ENCODE data around the gene HEATR1. TPM values are rescaled to one million over a fixed set of nuclear protein-coding genes. Genes with fewer than 3 reads are reported as not detected.
"Not testable (repeated sequence)": the region's sequence is repeated elsewhere in the genome, so short reads cannot be mapped to it uniquely, and the experiment has no call there.

Gene HEATR1
- polyA plus RNA-seq, 1 of the 3 experiments (the other 2 are of a cell fraction) = 10.6 TPM

DNA sequence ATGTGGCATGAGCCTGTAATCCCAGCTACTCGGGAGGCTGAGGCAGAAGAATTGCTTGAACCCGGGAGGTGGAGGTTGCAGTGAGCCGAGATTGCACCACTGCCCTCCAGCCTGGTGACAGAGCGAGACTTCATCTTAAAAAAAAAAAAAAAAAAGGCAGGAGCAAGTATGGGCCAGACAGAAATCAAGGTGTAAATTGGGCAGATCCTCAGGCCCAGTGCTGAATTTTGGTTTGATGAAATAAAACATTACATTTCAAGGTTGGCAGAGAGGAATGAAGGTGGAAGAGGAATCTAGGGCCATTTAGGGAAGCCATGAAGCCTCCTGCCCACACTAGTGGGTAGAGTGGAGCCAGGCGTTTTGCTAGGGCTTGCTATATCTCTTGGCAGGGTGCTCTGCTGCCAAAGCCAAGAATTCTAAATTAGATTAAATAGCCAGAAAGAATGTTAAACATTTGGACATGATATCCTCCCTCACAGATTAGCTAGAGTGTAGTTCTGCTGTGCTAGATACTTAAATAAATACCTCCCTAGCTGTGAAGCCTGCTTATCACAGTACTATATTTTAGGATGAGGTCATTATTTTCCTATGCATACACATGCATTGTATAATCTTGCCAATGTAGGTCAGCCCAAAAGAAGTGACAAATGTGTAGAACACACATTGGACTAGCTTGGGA is 97.2 kb downstream of the HEATR1 start:
- Histone ChIP-seq H2AFZ (ENCODE audit: low read depth) (no peak overlapping the region), H3K4me3 (ENCODE audit: low read depth in 2 of 2, low read length in 1 of 2) (no peak overlapping the region), H3K4me1 (ENCODE audit: control insufficient read depth in 1 of 2, insufficient read depth in 2 of 2, low read depth in 1 of 2, low read length in 1 of 2) (peaks cover 3 to 6% of the 10 kb centered on the region in 2 experiments; a peak in 3 of 4 replicates), H4K20me1 (ENCODE audit: insufficient read depth) (no peaks in the 10 kb centered on the region), H3K9ac (no peak overlapping the region), H3K9me3 (no peaks in the 10 kb centered on the region), H3K27ac (ENCODE audit: low read depth in 2 of 2, low read length in 1 of 2) (peak overlapping the region in 1 of 2 experiments; percentile 13; a peak in 1 of 4 replicates), H3K27me3 (ENCODE audit: insufficient read depth) (no peaks in the 10 kb centered on the region), H3K36me3 (replicated peaks in 1 of 2; ENCODE audit: control insufficient read depth in 1 of 2, insufficient read depth in 2 of 2, low read length in 1 of 2) (no peaks in the 10 kb centered on the region), H3F3A (replicated peaks; ENCODE audit: insufficient read depth) (no peaks in the 10 kb centered on the region), H3K9me2 (no peaks in the 10 kb centered on the region), H3K4me2 (no peak overlapping the region), H3K79me2 (ENCODE audit: insufficient read depth) (no peaks in the 10 kb centered on the region)
- POLR2A ChIA-PET = no interaction called here
- TF ChIP-seq SMC3 (IDR thresholded peaks at IDR 0.05; ENCODE audit: low read depth, low read length) (no peak), SIN3A (IDR thresholded peaks at IDR 0.05; ENCODE audit: borderline replicate concordance, low read depth, low read length) (no peak), CHD2 (IDR thresholded peaks at IDR 0.05; ENCODE audit: low read length, partially characterized antibody) (no peak), TCF12 (IDR thresholded peaks at IDR 0.05) (0 out of 2 replicates have a peak, but pooled peaks have one; percentile 21), NFIC (IDR thresholded peaks at IDR 0.05; ENCODE audit: borderline replicate concordance) (peak; percentile 83), TEAD4 (IDR thresholded peaks at IDR 0.05; ENCODE audit: borderline replicate concordance, insufficient read depth) (peak; percentile 62; the same call in 1 of the 2 replicates)
- peak; percentile 40 for DNase-seq
- CTCF ChIA-PET = interaction anchor here (1.0 to 1.3 kb wide), 3 partner anchors 11 to 398 kb away, joined by 3 to 4 read pairs (median 3); no protein-coding TSS in a partner anchor
- WGBS (ENCODE audit: low lambda C conversion rate) = 57% methylated on average over 5 of the region's 5 CpGs

DNA sequence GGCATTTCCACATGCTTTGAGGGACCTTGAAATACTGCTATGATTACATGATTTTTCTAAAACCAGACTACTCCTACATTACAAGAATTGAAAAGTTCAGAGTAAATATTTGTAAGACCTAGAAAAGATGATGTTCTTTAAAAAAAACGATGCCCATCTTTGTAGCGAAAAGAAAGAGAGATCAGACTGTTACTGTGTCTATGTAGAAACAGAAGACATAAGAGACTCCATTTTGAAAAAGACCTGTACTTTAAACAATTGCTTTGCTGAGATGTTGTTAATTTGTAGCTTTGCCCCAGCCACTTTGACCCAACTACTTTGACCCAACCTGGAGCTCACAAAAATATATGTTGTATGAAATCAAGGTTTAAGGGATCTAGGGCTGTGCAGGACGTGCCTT is 100.0 kb downstream of the HEATR1 start:
- H3K9me2 ChIP-seq; H2AFZ ChIP-seq (ENCODE audit: low read depth); H3K4me2 ChIP-seq; H3K4me3 ChIP-seq (ENCODE audit: low read depth in 2 of 2, low read length in 1 of 2); H3K27ac ChIP-seq (ENCODE audit: low read depth in 2 of 2, low read length in 1 of 2); CTCF ChIA-PET; H3K36me3 ChIP-seq (replicated peaks in 1 of 2; ENCODE audit: control insufficient read depth in 1 of 2, insufficient read depth in 2 of 2, low read length in 1 of 2); H3K79me2 ChIP-seq (ENCODE audit: insufficient read depth); H4K20me1 ChIP-seq (ENCODE audit: insufficient read depth); H3K27me3 ChIP-seq (ENCODE audit: insufficient read depth); DNase-seq; POLR2A ChIA-PET; H3K4me1 ChIP-seq (ENCODE audit: control insufficient read depth in 1 of 2, insufficient read depth in 2 of 2, low read depth in 1 of 2, low read length in 1 of 2); H3K9ac ChIP-seq; H3F3A ChIP-seq (replicated peaks; ENCODE audit: insufficient read depth); H3K9me3 ChIP-seq: not testable (repeated sequence)
- WGBS (ENCODE audit: low lambda C conversion rate) = 73% methylated on average over 3 of the region's 3 CpGs

DNA sequence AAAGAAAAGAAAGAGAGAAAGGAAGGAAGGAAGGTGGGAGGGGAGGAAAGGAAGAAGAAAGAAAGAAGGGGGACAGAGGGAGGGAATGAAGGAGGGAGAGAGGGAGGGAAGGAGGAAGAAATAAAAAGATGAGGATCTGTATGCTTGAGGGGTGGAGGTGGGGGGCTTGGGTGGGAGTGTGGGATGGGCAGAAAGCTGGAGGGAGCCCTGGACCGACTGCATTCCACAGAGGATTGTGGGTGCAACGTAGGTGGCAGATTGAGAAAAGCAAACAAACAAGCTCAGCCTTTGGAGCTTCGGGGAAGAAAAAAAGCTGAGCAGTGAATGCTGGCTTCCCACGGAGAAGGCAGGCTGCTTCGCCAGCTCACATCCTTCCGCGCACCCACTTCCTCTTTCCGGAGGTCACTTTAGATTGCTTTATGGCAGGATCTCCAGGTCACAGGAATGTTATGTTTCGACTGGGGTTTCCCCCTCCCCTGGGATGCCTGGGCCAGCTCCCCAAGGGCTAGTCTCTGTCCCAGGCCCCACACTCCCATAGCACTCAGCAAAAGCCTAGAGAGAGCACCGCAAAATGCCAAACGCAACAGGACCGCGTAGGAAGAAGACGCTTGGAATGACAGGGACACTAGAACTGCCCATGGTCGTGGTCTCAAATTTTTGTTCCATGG is 101.2 kb downstream of the HEATR1 start:
- CTCF ChIA-PET = interaction anchor here (0.6 to 1.2 kb wide), 3 partner anchors 11 to 84 kb away, joined by 3 read pairs; no protein-coding TSS in a partner anchor
- Histone ChIP-seq H3K9me3 (no peaks in the 10 kb centered on the region), H3K27me3 (ENCODE audit: insufficient read depth) (no peaks in the 10 kb centered on the region), H2AFZ (ENCODE audit: low read depth) (peak overlapping the region; percentile 88; the same call in 1 of the 2 replicates), H3K79me2 (ENCODE audit: insufficient read depth) (no peaks in the 10 kb centered on the region), H3K9me2 (no peaks in the 10 kb centered on the region), H3K4me2 (0 out of 2 replicates have a peak overlapping the region, but pooled peaks have one; percentile 35), H3K4me3 (ENCODE audit: low read depth in 2 of 2, low read length in 1 of 2) (no peak overlapping the region), H4K20me1 (ENCODE audit: insufficient read depth) (no peaks in the 10 kb centered on the region), H3K36me3 (replicated peaks in 1 of 2; ENCODE audit: control insufficient read depth in 1 of 2, insufficient read depth in 2 of 2, low read length in 1 of 2) (no peaks in the 10 kb centered on the region), H3K4me1 (ENCODE audit: control insufficient read depth in 1 of 2, insufficient read depth in 2 of 2, low read depth in 1 of 2, low read length in 1 of 2) (peaks cover 6 to 7% of the 10 kb centered on the region in 2 experiments; a peak in 3 of 4 replicates), H3F3A (replicated peaks; ENCODE audit: insufficient read depth) (no peaks in the 10 kb centered on the region), H3K27ac (ENCODE audit: low read depth in 2 of 2, low read length in 1 of 2) (peak overlapping the region in 1 of 2 experiments; percentile 7; a peak in 1 of 4 replicates), H3K9ac (no peak overlapping the region)
- 65% methylated on average over 15 of the region's 15 CpGs for WGBS (ENCODE audit: low lambda C conversion rate)
- POLR2A ChIA-PET = no interaction called here
- DNase-seq = no peak
- TF ChIP-seq, protein P1, sequence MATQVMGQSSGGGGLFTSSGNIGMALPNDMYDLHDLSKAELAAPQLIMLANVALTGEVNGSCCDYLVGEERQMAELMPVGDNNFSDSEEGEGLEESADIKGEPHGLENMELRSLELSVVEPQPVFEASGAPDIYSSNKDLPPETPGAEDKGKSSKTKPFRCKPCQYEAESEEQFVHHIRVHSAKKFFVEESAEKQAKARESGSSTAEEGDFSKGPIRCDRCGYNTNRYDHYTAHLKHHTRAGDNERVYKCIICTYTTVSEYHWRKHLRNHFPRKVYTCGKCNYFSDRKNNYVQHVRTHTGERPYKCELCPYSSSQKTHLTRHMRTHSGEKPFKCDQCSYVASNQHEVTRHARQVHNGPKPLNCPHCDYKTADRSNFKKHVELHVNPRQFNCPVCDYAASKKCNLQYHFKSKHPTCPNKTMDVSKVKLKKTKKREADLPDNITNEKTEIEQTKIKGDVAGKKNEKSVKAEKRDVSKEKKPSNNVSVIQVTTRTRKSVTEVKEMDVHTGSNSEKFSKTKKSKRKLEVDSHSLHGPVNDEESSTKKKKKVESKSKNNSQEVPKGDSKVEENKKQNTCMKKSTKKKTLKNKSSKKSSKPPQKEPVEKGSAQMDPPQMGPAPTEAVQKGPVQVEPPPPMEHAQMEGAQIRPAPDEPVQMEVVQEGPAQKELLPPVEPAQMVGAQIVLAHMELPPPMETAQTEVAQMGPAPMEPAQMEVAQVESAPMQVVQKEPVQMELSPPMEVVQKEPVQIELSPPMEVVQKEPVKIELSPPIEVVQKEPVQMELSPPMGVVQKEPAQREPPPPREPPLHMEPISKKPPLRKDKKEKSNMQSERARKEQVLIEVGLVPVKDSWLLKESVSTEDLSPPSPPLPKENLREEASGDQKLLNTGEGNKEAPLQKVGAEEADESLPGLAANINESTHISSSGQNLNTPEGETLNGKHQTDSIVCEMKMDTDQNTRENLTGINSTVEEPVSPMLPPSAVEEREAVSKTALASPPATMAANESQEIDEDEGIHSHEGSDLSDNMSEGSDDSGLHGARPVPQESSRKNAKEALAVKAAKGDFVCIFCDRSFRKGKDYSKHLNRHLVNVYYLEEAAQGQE (IDR thresholded peaks at IDR 0.05; ENCODE audit: low read depth, low read length) = no peak
- TF ChIP-seq GABPA (IDR thresholded peaks at IDR 0.05; ENCODE audit: low read depth) = no peak
- TF ChIP-seq NRF1 (IDR thresholded peaks at IDR 0.05; ENCODE audit: low read depth, low read length) = no peak
- TF ChIP-seq GATA2 (CRISPR knock-in tag; IDR thresholded peaks at IDR 0.05) = no peak
- TF ChIP-seq, protein P2, sequence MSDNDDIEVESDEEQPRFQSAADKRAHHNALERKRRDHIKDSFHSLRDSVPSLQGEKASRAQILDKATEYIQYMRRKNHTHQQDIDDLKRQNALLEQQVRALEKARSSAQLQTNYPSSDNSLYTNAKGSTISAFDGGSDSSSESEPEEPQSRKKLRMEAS (IDR thresholded peaks at IDR 0.05; ENCODE audit: low read depth) = no peak
- no peak for TF ChIP-seq RAD21 (IDR thresholded peaks at IDR 0.05; ENCODE audit: low read length)
- TF ChIP-seq, protein P3, sequence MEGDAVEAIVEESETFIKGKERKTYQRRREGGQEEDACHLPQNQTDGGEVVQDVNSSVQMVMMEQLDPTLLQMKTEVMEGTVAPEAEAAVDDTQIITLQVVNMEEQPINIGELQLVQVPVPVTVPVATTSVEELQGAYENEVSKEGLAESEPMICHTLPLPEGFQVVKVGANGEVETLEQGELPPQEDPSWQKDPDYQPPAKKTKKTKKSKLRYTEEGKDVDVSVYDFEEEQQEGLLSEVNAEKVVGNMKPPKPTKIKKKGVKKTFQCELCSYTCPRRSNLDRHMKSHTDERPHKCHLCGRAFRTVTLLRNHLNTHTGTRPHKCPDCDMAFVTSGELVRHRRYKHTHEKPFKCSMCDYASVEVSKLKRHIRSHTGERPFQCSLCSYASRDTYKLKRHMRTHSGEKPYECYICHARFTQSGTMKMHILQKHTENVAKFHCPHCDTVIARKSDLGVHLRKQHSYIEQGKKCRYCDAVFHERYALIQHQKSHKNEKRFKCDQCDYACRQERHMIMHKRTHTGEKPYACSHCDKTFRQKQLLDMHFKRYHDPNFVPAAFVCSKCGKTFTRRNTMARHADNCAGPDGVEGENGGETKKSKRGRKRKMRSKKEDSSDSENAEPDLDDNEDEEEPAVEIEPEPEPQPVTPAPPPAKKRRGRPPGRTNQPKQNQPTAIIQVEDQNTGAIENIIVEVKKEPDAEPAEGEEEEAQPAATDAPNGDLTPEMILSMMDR (IDR thresholded peaks at IDR 0.05) = no peak
- TF ChIP-seq ELF1 (IDR thresholded peaks at IDR 0.05) = no peak
